Measurements from ENCODE around the gene EPHA7. TPM values are rescaled to one million over a fixed set of nuclear protein-coding genes. Genes with fewer than 3 reads are reported as not detected.

EPHA7 gene
- total RNA-seq, 1 experiment from 2014 or later: 9.5 TPM

DNA sequence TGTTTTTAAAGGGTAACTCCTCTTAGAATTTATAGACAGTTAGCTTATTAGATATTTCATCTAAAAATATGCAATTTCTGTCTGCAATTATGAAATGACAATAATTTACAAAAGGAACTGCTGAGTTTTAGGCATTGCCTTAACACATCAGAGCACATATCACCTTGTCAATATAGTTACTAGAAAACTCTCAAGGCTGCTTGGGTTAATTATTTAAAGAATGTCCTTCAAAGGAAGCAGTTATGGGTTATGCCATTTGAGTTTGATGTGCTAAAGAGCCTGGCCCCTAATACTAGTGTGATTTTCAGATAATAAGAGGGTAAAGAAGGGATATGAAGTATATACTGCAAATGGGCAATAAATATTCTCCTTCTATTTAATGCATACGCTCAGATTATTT is 192.5 kb downstream of the EPHA7 start:
- Histone ChIP-seq H3T11ph (ENCODE audit: low read length) (no peak overlapping the region), H4K20me1 (ENCODE audit: control insufficient read depth, insufficient read depth, insufficient read length) (no peaks in the 10 kb centered on the region), H2BK15ac (ENCODE audit: low read depth, low read length) (no peak overlapping the region), H2BK12ac (ENCODE audit: insufficient read length, low read depth, low read length) (no peak overlapping the region), H3K14ac (ENCODE audit: insufficient read depth, low read length) (no peak overlapping the region), H2BK120ac (ENCODE audit: low read depth, low read length, poor library complexity, severe bottlenecking) (no peak overlapping the region), H3K56ac (ENCODE audit: insufficient read length, low read depth, low read length) (no peak overlapping the region), H3K27ac (ENCODE audit: insufficient read length, low read depth, low read length) (no peak overlapping the region), H2AK5ac (ENCODE audit: insufficient read length, low read length) (no peak overlapping the region), H3K18ac (ENCODE audit: insufficient read length, low read depth, low read length) (no peak overlapping the region), H3K4me1 (ENCODE audit: insufficient read depth, low read length) (no peaks in the 10 kb centered on the region), H3K23ac (ENCODE audit: insufficient read length, low read depth, low read length) (no peak overlapping the region), H3K23me2 (ENCODE audit: insufficient read length, low read depth, low read length, poor library complexity, severe bottlenecking) (no peaks in the 10 kb centered on the region), H4K5ac (ENCODE audit: insufficient read length, low read depth, low read length) (no peak overlapping the region), H4K8ac (replicated peaks; ENCODE audit: insufficient read length, low read depth, low read length) (no peak overlapping the region), H3K79me1 (ENCODE audit: insufficient read depth, low read depth, low read length, poor library complexity, severe bottlenecking) (no peaks in the 10 kb centered on the region), H3K4me2 (ENCODE audit: insufficient read depth, insufficient read length, low read length) (no peak overlapping the region), H3K9ac (ENCODE audit: extremely low read depth, insufficient read length, low read length) (no peak overlapping the region), H2BK20ac (ENCODE audit: low read depth, low read length, poor library complexity, severe bottlenecking) (no peak overlapping the region), H2BK5ac (ENCODE audit: insufficient read length, low read length) (no peak overlapping the region), H3K9me3 (ENCODE audit: control insufficient read depth, low read depth, low read length) (no peaks in the 10 kb centered on the region), H4K91ac (ENCODE audit: insufficient read length, low read depth, low read length) (no peak overlapping the region), H3K79me2 (ENCODE audit: insufficient read depth, low read length) (no peaks in the 10 kb centered on the region), H2AFZ (ENCODE audit: low read length) (no peak overlapping the region), H3K4ac (ENCODE audit: low read depth, low read length) (no peak overlapping the region), H3K27me3 (ENCODE audit: insufficient read depth, low read length) (no peaks in the 10 kb centered on the region)
- H3K4me1 Mint-ChIP-seq: peaks cover 0 to 5% of the 10 kb centered on the region in 2 experiments; a peak in 2 of 4 replicates
- TF ChIP-seq, protein P1, sequence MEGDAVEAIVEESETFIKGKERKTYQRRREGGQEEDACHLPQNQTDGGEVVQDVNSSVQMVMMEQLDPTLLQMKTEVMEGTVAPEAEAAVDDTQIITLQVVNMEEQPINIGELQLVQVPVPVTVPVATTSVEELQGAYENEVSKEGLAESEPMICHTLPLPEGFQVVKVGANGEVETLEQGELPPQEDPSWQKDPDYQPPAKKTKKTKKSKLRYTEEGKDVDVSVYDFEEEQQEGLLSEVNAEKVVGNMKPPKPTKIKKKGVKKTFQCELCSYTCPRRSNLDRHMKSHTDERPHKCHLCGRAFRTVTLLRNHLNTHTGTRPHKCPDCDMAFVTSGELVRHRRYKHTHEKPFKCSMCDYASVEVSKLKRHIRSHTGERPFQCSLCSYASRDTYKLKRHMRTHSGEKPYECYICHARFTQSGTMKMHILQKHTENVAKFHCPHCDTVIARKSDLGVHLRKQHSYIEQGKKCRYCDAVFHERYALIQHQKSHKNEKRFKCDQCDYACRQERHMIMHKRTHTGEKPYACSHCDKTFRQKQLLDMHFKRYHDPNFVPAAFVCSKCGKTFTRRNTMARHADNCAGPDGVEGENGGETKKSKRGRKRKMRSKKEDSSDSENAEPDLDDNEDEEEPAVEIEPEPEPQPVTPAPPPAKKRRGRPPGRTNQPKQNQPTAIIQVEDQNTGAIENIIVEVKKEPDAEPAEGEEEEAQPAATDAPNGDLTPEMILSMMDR (conservative IDR thresholded peaks at IDR 0.05): no peak
- H3K4me3 Mint-ChIP-seq: no peak overlapping the region
- H3K27ac Mint-ChIP-seq: no peak overlapping the region
- peaks cover 0 to 2% of the 10 kb centered on the region in 2 experiments; a peak in 2 of 5 replicates for H3K9me3 Mint-ChIP-seq
- no peaks in the 10 kb centered on the region for H3K27me3 Mint-ChIP-seq (ENCODE audit: low read depth)
- H3K36me3 Mint-ChIP-seq (ENCODE audit: insufficient read depth in 1 of 3, low read depth in 3 of 3): no peaks in the 10 kb centered on the region
- no peak for DNase-seq
- no CpG with 5 or more reads among the region's 1 CpG for WGBS (ENCODE audit: extremely low coverage, insufficient read length, low lambda C conversion rate)

Data from H9 (cell line).